ENCODE data around the gene REX1BD. TPM values are rescaled to one million over a fixed set of nuclear protein-coding genes. Genes with fewer than 3 reads are reported as not detected.

Gene REX1BD
- total and polyA plus RNA-seq, 2 of the 13 experiments (the other 11 are each of a cell fraction or from before 2014, with no cell fraction given) = 7.5 to 25.4 TPM

DNA sequence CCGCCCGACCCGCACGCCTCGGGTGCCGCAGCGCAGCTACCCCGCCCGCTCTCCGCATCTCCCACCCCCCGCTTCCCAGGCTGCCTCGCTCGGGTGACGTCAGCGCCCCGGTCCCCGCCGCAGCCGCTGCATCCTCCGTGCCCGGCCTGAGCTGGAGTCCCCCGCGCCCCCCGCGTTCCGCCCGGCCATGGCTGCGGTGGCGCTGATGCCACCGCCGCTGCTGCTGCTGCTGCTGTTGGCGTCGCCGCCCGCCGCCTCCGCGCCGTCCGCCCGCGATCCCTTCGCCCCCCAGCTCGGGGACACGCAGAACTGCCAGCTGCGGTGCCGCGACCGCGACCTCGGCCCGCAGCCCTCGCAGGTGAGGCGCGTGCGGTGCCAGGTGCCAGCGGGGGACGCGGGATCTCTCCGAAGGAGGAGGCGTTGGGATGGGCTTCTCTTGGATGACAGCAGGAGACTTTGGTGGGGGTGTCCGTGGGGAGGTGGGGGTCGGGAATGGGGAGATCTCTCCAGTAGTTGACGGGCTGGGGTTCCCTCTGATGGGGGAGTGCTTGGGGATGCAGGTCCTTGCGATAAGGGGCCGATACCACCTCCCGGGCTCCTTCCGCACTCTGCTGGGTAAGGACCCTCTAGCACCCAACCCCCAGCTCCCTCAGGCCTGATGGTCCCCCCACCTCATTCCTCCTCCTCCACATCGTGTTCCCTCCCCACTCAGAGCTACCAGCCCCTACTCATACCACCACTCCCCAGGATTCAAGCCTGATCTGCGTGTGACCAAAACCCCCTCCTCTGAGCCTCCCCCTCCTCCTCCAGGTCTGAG is 24.4 kb downstream of the REX1BD start, which contains the start of gene TMEM59L (continued):
- TF ChIP-seq, protein P1, sequence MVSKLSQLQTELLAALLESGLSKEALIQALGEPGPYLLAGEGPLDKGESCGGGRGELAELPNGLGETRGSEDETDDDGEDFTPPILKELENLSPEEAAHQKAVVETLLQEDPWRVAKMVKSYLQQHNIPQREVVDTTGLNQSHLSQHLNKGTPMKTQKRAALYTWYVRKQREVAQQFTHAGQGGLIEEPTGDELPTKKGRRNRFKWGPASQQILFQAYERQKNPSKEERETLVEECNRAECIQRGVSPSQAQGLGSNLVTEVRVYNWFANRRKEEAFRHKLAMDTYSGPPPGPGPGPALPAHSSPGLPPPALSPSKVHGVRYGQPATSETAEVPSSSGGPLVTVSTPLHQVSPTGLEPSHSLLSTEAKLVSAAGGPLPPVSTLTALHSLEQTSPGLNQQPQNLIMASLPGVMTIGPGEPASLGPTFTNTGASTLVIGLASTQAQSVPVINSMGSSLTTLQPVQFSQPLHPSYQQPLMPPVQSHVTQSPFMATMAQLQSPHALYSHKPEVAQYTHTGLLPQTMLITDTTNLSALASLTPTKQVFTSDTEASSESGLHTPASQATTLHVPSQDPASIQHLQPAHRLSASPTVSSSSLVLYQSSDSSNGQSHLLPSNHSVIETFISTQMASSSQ (IDR thresholded peaks at IDR 0.05; ENCODE audit: low read depth) = no peak
- TF ChIP-seq, protein P1 (CRISPR knock-in tag; IDR thresholded peaks at IDR 0.05; ENCODE audit: borderline replicate concordance) = peak; percentile 3; the same call in 1 of the 2 replicates
- TF ChIP-seq MAZ (IDR thresholded peaks at IDR 0.05; ENCODE audit: borderline replicate concordance, low read depth, low read length) (no peak), MAZ (CRISPR knock-in tag; IDR thresholded peaks at IDR 0.05; ENCODE audit: low read depth) (0 out of 2 replicates have a peak, but pooled peaks have one; percentile 25), ZC3H13 (CRISPR knock-in tag; IDR thresholded peaks at IDR 0.05) (no peak), ZNF263 (CRISPR knock-in tag; IDR thresholded peaks at IDR 0.05) (no peak), ZNF17 (CRISPR knock-in tag; IDR thresholded peaks at IDR 0.05) (no peak), CERS6 (CRISPR knock-in tag; IDR thresholded peaks at IDR 0.05) (no peak), ZGPAT (CRISPR knock-in tag; IDR thresholded peaks at IDR 0.05) (no peak), AKAP8 (CRISPR knock-in tag; IDR thresholded peaks at IDR 0.05) (peak; percentile 72; the same call in 1 of the 2 replicates), DNMT1 (CRISPR knock-in tag; IDR thresholded peaks at IDR 0.05) (peak; percentile 70), RAD21 (CRISPR knock-in tag; IDR thresholded peaks at IDR 0.05) (no peak), ZNF547 (CRISPR knock-in tag; IDR thresholded peaks at IDR 0.05) (0 out of 2 replicates have a peak, but pooled peaks have one; percentile 25), SCMH1 (CRISPR knock-in tag; IDR thresholded peaks at IDR 0.05; ENCODE audit: borderline replicate concordance) (no peak), SYNCRIP (IDR thresholded peaks at IDR 0.05; ENCODE audit: insufficient read depth, low read depth, low read length) (no peak), SATB2 (CRISPR knock-in tag; IDR thresholded peaks at IDR 0.05) (no peak)
- TF ChIP-seq, protein P2, sequence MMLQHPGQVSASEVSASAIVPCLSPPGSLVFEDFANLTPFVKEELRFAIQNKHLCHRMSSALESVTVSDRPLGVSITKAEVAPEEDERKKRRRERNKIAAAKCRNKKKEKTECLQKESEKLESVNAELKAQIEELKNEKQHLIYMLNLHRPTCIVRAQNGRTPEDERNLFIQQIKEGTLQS (CRISPR knock-in tag; IDR thresholded peaks at IDR 0.05) = peak; percentile 28; the same call in 1 of the 2 replicates
- TF ChIP-seq, protein P3, sequence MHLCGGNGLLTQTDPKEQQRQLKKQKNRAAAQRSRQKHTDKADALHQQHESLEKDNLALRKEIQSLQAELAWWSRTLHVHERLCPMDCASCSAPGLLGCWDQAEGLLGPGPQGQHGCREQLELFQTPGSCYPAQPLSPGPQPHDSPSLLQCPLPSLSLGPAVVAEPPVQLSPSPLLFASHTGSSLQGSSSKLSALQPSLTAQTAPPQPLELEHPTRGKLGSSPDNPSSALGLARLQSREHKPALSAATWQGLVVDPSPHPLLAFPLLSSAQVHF (CRISPR knock-in tag; IDR thresholded peaks at IDR 0.05) = 0 out of 2 replicates have a peak, but pooled peaks have one; percentile 38
- TF ChIP-seq, protein P4, sequence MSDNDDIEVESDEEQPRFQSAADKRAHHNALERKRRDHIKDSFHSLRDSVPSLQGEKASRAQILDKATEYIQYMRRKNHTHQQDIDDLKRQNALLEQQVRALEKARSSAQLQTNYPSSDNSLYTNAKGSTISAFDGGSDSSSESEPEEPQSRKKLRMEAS (IDR thresholded peaks at IDR 0.05) = peak; percentile 15
